ENCODE results near the gene PPM1J.

Gene PPM1J

GRCh38 chr1:112704391-112704933, 10.7 kb downstream of the PPM1J start:
- no peak for DNase-seq (ENCODE audit: low read depth)

DNA sequence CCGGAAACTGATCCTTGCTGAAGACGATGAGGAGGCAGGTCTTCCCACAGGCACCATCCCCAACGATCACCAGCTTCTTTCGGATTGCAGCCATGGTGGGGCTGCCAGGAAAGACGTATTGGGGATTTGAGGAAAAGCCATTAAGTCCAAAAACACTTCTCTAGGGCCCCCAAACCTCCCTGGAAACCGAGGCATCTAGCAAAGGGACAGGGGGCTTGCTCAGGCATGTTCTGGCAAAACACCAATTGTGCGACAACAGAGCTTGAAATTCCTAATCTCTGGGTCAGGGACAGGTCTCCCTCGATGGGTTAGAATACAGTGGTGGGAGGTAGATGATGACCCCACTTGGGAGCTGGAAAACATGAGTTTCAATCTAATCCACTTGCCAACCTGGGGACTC, 11.4 kb downstream of the PPM1J start:
- DNase-seq (ENCODE audit: low read depth), result no peak

DNA sequence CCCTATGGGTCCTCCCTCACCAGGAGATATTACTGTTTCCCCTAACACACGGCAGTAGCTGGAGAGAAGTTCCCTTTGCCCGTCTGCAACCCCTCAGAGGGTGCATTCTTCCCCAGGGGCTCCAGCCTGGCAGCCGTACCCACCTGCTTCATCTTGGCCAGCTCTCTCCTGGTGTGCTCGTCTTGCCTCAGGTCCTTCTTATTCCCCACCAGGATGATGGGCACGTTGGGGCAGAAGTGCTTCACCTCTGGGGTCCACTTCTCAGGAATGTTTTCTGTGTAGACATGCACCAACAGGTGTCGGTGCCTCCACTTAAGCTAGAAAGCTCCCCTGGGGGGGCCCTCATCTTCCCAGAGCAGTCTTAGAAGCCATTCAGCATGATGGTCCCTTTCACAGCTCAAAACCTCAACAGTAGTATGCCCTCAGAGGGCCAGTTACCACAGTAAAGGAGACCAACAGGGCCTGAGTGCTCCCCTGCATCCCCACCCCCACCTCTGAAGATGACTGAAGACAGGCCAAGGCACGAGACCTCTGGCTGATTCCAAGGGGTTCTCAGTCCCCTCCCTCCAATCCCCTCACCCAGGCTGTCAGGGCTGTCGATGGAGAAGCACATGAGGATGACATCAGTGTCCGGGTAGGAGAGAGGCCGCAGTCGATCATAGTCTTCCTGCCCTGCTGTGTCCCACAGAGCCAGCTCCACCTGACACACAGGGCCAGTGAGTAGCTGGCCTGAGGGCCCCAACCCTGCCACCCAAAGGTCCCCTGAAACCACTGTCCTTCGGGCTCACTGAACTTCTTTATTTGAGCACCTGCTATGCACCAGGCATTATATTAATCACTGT, 12.5 kb downstream of the PPM1J start:
- no peak for DNase-seq (ENCODE audit: low read depth)

- DNase-seq (ENCODE audit: low read depth), result no peak
Measured at GRCh38 chr1:112702067-112702395, 13.1 kb downstream of the PPM1J start.

DNA sequence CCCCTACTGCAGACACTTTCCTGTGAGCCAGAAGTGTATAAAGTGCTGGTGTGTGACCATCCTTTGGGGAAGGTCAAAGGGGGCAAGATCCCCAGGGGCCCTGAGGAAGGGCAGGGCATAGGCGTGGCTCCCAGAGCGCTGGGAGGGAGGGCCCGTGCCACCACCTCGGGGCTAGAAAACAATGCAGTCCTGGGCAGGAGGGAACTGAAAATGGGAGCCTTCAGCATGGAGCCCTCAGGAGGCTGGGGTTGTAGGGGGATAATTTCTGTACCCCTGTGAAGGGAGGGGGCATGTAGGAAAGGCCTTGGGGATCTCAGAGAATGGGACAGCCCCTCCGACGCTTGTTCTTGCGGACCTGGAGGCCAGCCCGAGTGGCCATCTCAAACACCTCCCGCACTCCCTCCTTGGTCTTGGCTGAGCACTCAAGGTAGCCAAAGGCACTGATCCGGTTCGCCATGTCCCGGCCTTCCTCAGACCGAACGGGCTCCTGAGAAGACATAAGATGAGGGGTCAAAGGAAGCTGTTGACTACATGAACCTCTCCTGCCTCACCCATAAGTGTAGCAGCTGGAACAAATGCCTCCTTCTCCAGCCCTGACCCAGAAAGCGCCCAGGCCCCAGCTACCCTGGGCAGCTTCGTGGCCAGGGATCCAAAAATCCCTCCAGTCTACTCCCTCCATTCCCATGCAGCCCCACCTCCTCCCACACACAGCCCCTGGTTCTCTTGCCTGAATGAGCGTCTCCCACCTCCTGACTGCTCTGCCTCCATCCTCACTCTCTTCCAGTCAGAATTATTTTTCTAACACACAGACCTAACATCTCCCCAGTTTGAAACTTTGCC, 13.7 kb downstream of the PPM1J start:
- DNase-seq (ENCODE audit: low read depth), result no peak

DNA sequence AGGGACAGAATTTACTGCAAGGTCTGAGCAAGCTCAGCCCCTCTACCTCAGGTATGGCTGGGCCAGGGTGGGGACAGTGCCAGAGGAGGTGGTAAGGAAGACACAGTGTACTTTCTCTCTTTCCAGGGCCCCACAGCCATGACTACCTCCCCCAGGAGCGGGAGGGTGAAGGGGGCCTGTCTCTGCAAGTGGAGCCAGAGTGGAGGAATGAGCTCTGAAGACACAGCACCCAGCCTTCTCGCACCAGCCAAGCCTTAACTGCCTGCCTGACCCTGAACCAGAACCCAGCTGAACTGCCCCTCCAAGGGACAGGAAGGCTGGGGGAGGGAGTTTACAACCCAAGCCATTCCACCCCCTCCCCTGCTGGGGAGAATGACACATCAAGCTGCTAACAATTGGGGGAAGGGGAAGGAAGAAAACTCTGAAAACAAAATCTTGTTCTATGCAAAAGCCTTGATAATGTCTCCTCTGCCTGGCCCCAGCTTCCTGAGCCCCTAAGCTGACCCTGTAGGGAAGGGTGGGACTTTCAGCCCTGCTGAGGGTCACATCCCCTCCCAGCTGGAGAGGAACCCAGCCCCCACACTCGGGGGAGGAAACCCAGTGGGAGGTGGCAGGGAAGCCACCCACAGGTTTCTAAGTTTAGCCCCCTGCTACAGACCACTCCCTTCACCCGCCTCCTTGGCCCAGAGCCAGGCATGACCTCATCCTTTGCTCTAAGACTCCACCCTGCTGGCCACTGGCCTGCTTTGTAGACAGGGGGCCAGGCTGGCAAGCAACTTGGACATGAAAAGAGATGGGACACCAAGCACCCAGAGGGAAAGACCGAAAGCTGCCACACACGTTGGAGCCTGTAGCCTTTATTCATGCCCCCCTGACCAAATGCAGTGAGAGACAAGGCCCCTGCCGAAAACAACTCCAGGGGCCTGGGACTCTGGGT, 14.6 kb downstream of the PPM1J start:
- peak; percentile 94 for DNase-seq (ENCODE audit: low read depth)

DNA sequence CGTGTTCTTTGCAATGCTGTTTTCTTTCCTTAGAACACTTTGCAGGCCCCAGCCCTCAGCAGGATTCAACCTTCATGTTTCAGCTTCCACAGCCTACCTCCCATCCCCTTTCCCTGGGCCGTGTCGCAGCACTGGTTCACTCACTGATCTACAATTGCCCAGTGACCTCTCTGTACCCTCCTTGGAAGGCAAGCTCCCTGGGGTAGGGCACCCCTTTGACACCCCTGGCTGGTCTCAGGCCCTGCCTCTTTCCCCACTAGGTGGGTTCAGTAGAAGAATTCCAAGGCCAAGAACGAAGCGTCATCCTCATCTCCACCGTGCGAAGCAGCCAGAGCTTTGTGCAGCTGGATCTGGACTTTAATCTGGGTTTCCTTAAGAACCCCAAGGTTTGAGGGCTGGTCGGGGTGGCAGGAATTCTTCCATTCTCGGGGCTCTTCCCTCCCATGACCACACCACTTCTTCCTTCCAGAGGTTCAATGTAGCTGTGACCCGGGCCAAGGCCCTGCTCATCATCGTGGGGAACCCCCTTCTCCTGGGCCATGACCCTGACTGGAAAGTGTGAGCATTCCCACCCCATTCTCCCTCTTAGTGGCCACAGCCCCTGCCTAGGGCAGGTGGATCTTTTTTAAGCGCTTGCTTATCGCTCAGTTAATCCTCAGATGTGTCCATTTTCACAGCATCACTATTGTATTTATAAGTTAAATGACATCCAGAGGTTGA, 15.5 kb downstream of the PPM1J start:
- no peak for DNase-seq (ENCODE audit: low read depth)

- DNase-seq (ENCODE audit: low read depth), result no peak
Measured at GRCh38 chr1:112698366-112699310, 16.5 kb downstream of the PPM1J start.

- no peak for DNase-seq (ENCODE audit: low read depth)
Measured at GRCh38 chr1:112697781-112698201, 17.3 kb downstream of the PPM1J start.

GRCh38 chr1:112696578-112697314, 18.4 kb downstream of the PPM1J start:
- DNase-seq (ENCODE audit: low read depth), result no peak

DNA sequence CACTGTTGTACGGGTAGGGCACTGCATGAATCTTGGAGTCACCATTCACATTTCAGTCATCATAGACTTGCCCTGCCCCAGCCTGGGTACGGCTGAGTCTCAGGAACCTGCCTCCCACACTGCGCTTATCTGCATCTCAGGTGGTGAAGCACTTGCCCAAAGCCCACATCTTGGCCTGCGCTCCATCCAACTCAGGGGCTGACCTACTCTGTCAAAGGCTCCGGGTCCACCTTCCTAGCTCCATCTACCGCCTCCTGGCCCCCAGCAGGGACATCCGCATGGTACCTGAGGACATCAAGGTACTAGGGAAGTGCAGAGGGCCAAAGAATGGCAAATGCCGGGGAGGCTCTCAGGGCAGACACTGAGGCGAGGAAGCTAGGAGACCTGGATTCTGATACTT, 19.9 kb downstream of the PPM1J start:
- DNase-seq (ENCODE audit: low read depth), result no peak

DNA sequence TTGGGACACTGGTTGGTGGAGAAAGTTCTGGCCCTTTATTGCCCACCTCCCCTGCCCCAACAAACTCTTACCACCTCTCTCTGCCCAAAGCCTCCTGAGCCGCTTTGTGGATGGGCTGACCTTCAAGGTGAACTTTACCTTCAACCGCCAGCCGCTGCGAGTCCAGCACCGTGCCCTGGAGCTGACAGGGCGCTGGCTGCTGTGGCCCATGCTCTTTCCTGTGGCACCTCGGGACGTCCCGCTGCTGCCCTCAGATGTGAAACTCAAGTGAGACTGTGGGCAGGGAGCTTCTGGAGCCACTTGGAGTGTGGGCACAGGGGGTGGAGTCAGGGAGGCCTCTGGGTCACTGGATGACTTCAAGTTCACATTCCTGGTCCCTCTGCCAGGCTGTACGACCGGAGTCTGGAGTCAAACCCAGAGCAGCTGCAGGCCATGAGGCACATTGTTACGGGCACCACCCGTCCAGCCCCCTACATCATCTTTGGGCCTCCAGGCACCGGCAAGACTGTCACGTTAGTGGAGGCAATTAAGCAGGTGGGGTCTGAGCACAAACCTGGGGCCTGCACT, 20.7 kb downstream of the PPM1J start:
- DNase-seq (ENCODE audit: low read depth), result no peak

DNA sequence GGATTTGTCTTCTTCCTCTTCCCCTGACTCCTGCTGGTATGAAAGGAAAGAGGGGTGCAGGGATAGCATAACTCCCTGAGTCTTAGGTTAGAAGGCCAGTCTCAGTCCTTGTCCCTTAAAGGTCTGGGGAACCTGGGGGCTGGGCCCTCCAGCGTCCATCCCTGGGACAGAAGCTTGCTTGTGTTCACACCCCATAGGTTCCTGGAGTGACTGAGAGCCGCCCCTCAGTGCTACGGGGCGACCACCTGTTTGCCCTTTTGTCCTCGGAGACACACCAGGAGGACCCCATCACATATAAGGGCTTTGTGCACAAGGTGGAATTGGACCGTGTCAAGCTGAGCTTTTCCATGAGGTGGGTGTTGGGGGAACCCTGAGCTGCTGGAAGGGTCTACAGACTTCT, 21.3 kb downstream of the PPM1J start:
- no peak for DNase-seq (ENCODE audit: low read depth)

- no peak for DNase-seq (ENCODE audit: low read depth)
Measured at GRCh38 chr1:112692681-112693080, 22.5 kb downstream of the PPM1J start.

- no peak for DNase-seq (ENCODE audit: low read depth)
Measured at GRCh38 chr1:112689842-112690237, 25.3 kb downstream of the PPM1J start.

DNA sequence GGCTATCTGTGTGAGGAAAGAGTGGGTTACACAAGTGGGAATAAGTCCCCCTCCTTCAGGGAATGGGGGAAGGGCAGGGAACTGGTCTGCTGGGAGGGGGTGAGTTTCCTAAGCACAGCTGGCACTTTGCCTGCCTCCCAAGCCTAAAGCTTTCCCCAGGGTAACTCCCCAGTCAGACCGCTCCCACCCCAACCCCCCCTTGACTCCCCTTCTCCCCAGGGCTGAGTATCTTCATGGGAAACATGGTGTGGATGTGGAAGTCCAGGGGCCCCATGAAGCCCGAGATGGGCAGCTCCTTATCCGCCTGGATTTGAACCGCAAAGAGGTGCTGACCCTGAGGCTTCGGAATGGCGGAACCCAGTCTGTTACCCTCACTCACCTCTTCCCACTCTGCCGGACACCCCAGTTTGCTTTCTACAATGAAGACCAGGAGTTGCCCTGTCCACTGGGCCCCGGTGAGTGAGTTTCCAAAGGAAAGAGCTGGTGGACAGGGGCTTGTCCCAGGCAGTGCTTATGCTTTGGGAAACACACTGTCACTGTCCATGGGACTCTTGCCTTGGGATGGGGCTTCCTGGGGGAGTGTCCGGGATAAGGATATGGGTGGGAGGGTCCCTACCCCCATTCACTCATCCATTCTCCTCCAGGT, 25.8 kb downstream of the PPM1J start:
- DNase-seq (ENCODE audit: low read depth), result no peak

GRCh38 chr1:112688781-112689193, 26.3 kb downstream of the PPM1J start:
- DNase-seq (ENCODE audit: low read depth), result no peak

- DNase-seq (ENCODE audit: low read depth), result no peak
Measured at GRCh38 chr1:112687785-112688496, 27.2 kb downstream of the PPM1J start.
